ENCODE measurements around the gene PLSCR4.
"Not testable (repeated sequence)": the region's sequence is repeated elsewhere in the genome, so short reads cannot be mapped to it uniquely, and the experiment has no call there.

PLSCR4 gene

GRCh38 chr3:146247911-146248310 is 3.0 kb downstream of the PLSCR4 start:
- DNase-seq (ENCODE audit: low read depth, low spot score) = no peak

DNA sequence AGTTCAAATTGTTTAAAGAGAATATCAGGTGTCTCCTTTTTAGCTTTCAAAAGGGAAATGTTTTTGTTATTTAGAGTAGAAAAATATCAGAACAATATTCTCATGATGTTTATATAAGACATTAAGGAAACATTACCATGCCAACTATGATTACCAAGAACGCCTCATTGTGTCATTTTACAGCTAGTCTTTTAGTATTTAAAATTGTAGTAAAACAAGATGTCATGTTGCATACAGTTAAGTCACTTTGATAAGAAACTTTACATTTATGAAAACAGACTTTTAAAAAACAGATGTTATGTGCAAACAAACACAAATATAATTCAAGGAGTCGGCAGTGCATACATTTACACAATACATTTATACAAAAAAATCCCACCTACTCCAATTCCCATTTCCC is 4.4 kb downstream of the PLSCR4 start:
- no peak for DNase-seq (ENCODE audit: low read depth, low spot score)

DNA sequence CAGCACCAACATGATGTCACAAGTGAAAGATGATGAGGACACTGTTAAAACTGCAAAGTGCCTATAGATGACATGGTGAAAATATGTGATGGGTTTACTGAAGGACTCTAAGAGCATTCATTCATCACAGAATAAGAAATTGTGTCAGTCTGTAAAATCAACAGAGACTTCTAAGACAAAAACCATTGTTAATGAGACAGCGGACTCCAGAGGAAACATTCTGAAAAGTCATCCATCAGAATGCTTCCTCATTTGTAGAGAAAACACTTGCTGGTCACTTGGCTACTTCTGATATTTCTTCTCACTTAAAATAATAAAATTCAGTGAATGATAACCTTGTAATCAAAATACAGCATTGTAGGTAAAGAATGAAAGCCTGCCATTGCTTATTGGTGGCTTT is 7.3 kb downstream of the PLSCR4 start:
- no peak for DNase-seq (ENCODE audit: low read depth, low spot score)

DNA sequence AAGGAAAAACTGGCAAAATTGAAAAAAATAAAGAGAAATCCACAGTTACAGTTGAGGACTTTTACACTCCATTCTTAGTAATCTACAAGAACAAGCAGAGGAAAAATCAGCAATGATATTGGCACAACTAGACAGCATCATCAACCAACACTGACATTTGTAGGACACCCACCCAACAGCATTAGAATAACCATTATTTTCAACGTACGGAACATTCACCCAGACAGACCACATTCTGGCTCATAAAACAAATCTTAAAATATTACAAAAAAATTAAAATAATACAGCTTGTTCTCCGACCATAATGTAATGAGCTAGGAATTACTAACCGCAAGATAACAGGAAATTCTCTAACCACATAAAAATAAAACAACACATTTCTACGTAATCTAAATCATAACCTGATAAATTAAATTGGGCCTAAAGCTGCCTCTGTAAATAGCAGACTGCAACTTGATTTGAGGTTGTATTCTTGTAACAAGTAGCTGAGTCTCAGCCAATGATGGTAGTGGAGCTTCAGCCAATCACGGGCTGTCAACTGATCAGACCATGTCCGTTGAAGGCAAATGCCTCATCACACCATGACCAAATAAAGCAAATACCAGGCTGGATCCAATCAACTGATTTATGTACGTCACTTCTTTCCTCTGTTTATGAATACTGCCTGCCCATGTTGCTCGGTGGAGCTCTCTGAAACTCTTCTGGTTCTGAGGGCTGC is 9.2 kb downstream of the PLSCR4 start:
- DNase-seq (ENCODE audit: low read depth, low spot score) = no peak

GRCh38 chr3:146233487-146233886 is 17.4 kb downstream of the PLSCR4 start:
- DNase-seq (ENCODE audit: low read depth, low spot score) = no peak

DNA sequence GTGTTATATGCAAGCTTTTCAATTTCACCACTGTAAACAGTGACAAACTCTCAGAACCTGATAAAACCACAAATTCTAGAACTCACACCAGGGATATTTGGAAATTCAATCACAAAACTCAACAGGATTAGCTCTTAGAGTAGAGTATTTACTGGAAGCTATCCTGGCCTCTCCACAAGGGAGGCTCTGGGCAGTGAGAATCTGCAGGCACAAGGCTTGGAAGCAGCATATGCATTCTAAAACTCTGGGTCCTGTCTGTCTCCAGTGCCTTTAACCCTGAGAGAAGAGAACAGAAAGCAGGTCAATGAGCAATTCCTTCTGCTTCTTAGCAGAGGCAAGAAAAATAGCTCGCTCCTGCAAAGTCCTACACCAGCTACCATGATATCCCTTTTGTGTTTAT is 23.4 kb downstream of the PLSCR4 start:
- no peak for DNase-seq (ENCODE audit: low read depth, low spot score)

- DNase-seq (ENCODE audit: low read depth, low spot score) = no peak
Measured at GRCh38 chr3:146226881-146227280, 24.0 kb downstream of the PLSCR4 start.

DNA sequence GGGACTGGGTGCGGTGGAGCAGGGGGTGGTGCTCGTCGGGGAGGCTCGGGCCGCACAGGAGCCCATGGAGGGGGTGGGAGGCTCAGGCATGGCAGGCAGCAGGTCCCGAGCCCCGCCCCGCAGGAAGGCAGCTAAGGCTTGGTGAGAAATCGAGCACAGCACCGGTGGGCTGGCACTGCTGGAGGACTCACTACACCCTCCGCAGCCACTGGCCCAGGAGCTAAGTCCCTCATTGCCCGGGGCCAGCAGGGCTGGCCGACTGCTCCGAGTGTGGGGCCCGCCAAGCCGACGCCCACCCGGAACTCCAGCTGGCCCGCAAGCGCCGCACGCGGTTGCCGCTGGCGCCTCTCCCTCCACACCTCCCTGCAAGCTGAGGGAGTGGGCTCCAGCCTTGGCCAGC is 25.4 kb downstream of the PLSCR4 start:
- not testable (repeated sequence) for DNase-seq (ENCODE audit: low read depth, low spot score)

- DNase-seq (ENCODE audit: low read depth, low spot score) = no peak
Measured at GRCh38 chr3:146223401-146224373, 27.2 kb downstream of the PLSCR4 start.

DNA sequence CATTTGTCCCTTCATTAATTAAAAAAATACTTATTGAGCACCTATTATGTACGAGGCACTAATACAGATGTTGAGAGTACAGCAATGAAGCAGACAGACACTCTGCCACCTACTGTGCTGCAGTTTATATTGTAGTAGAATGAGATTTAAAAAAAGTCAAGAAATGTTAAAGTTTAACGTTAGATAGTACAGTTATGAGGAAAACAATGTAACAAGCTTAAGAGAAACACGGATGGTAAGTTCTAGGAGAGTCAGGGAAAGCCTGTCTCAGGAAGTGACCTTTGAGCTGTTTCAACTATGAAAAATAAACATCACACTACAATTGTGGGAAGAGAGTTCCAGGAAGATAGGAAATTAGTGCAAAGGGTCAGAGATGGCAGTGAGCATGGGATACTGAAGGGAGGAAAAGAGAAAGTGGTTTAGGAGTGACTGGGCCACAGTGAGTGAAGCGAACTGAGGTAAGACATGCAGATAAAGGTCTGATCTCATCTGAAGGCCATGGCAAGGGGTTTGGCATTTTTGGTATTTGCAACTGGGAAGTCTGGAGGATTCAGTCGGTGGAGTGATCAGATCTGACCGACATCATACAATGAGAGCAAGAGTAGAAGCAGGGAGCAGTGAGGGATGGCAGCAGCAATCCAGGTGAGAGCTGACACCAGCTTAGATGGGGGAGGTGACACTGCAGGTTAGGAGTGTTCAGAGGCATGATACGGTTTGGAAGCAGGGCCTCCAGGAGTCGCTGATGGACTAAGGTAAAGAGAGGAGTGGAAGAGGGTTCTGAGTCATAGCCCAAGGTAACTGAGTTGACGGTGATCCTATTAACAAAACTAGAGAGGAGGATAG is 28.5 kb downstream of the PLSCR4 start:
- DNase-seq (ENCODE audit: low read depth, low spot score) = no peak

DNA sequence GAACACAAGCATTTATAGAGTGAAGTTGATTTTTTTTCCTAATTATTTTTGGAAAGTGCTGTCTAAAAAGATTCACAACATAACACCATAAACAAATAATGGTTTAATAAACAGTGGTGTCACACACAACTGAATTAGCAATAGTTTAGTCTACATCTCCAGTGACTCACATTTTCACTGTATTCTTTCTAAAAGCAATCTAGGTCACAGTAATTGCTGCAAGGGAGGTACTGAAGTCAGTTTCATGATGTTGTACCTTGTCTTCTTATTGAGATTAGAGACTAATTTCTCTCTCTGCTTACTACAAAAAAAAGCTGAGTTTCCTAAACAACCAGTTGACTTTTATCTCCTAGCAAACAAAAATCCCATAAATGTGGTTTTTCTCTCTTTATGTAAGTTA is 29.6 kb downstream of the PLSCR4 start:
- no peak for DNase-seq (ENCODE audit: low read depth, low spot score)

- no peak for DNase-seq (ENCODE audit: low read depth, low spot score)
Measured at GRCh38 chr3:146218880-146219866, 31.7 kb downstream of the PLSCR4 start.

GRCh38 chr3:146217324-146217723 is 33.6 kb downstream of the PLSCR4 start:
- no peak for DNase-seq (ENCODE audit: low read depth, low spot score)

DNA sequence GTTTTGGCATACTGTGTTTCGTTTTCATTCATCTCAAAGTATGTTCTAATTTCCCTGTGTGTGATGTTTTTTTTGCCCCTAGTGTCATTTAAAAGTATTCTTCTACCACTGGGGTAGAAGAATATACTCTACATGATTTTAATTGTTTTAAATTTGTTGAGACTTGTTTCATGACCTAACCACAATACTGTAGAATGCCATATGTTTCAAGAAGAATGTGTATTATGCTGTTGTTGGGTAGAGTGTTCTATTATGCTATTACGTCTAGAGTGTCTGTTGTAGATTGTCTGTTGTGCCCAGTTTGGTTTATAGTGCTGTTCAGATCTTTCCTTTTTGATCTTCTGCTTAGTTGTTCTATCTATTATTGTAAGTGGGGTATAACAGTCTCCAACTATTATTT is 36.4 kb downstream of the PLSCR4 start:
- no peak for DNase-seq (ENCODE audit: low read depth, low spot score)

DNA sequence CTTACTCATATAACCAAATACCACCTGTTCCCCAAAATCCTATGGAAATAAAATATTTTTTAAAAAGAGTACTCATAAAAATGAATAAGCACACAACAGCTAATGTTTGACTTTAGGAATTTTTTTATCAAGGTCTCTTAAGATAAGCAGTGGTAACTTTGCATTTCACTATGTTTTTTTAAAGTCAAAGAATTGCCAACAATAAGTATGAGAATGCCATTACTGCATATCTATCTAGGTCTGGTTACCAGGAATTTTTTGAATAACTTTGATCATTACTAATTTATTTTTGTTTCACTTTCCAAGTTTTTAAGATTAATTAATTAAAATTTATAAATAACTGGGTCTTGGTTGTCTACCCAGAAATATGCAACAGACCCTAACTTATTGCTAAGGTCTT is 41.5 kb downstream of the PLSCR4 start:
- DNase-seq (ENCODE audit: low read depth, low spot score) = no peak

- DNase-seq (ENCODE audit: low read depth, low spot score) = no peak
Measured at GRCh38 chr3:146203776-146204175, 47.1 kb downstream of the PLSCR4 start.

- DNase-seq (ENCODE audit: low read depth, low spot score) = no peak
Measured at GRCh38 chr3:146200461-146201220, 50.3 kb downstream of the PLSCR4 start.

- no peak for DNase-seq (ENCODE audit: low read depth, low spot score)
Measured at GRCh38 chr3:146199762-146200161, 51.1 kb downstream of the PLSCR4 start.

DNA sequence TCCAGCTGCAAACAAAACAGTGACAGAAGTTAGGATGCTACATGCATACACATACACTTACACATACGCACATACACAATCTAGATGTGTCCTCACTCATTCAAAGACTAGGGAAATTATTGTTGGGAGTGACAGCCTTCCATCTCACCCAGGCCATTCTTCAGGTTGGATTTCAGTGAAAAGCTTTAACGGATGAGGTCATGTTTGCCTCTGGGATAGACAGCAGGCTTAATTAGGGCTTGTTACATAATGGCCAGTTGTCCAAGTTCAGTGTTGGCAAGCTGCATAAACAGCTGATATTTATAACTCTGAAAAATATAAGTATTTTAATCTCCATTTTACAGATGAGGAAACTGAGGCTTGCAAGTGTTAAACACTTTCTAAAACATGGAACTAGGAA is 54.1 kb downstream of the PLSCR4 start:
- no peak for DNase-seq (ENCODE audit: low read depth, low spot score)

DNA sequence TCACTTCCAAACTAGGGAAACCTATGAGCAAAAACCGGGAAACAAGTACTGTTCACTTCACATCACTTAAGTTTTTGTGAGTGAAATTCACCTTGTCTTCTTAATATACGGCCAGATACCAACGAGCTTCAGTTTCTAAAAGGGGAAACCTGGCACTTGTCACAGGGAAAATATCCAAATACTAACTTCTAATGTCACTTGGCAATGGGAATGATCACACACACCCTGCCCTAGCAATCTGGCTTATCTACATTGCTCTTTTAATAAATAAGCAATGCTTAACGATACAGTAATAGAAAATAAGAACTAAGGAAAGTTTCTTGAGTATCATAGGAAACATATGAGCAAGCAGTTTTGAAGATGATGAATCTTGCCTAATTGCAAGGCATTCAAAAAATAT is 55.3 kb downstream of the PLSCR4 start:
- DNase-seq (ENCODE audit: low read depth, low spot score) = no peak
